ENCODE measurements around the gene SMARCE1.

DNA sequence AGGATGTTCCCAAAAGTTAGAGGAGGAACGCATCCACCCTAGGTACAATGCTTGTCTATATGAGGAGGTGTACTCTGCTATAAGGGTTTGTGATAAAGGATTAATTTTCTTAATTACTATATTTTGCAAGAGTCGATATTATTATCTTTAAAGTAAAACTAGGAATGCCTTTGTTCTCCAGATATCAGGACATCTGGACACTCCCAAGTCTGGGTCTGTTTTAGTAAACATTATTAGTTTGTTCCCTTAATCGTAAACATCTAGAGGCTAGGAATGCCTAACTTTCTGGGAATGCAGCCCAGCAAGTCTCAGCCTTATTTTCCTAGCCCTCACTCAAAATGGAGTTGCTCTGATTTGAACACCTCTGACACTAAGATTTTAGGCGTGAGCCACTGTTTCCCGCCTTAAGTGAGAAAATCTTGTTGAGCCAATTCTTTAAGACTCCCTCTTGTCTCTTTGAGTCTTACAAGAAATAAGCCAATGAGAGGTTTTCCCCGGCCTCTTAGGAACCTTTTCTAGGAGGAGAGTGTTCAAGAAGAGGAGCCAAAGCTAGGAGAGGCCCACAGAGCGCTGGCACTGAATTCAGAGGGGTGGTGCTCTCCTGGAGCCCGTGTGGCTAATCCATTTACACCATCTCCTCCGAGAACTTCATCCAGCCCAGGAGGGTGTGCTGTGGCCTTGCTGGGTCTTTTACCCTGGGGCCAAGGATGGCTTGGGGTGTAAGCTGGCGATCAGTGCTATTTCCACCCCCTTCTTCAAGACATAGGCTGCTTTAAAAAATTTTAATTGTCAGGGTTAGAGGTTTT lies 40.9 kb downstream of the SMARCE1 start:
- TF ChIP-seq GATA2 (IDR thresholded peaks at IDR 0.05; ENCODE audit: low read depth, low read length) (no peak), GATA3 (IDR thresholded peaks at IDR 0.05; ENCODE audit: low read depth, low read length) (no peak)

Measured in SH-SY5Y (cell line).